Activated naive CD4-positive, alpha-beta T cell treated with anti-CD3 and anti-CD28 coated beads, Interleukin-2, amount 50 U/mL, for 24 hours (primary cell): ENCODE results near the gene F2RL2.
A peak's percentile ranks its signal among the peaks of the same experiment; 100 is the strongest.

Source experiments
- H3K27ac Mint-ChIP-seq: one replicate; pipeline ENCODE4 v1.8.0; 2021; ENCODE audit warnings: mild to moderate bottlenecking, mixed read lengths
- H3K27me3 Mint-ChIP-seq: one replicate; pipeline ENCODE4 v1.8.0; 2021; ENCODE audit warnings: mixed read lengths
- H3K36me3 Mint-ChIP-seq: one replicate; pipeline ENCODE4 v1.8.0; 2021; ENCODE audit warnings: mixed read lengths
- H3K4me1 Mint-ChIP-seq: one replicate; pipeline ENCODE4 v1.8.0; 2021; ENCODE audit warnings: mixed read lengths
- H3K4me3 Mint-ChIP-seq: one replicate; pipeline ENCODE4 v1.8.0; 2021; ENCODE audit warnings: mild to moderate bottlenecking, mixed read lengths
- H3K9me3 Mint-ChIP-seq: one replicate; pipeline ENCODE4 v1.8.0; 2021; ENCODE audit warnings: mixed read lengths

Gene F2RL2

GRCh38 chr5:76641514-76642120 lies 18.4 kb upstream of the F2RL2 start:
- no peak overlapping the region for H3K4me3 Mint-ChIP-seq
- no peaks in the 10 kb centered on the region for H3K27me3 Mint-ChIP-seq
- H3K4me1 Mint-ChIP-seq, result peaks cover 7% of the 10 kb centered on the region
- H3K9me3 Mint-ChIP-seq, result no peaks in the 10 kb centered on the region
- H3K36me3 Mint-ChIP-seq, result peaks cover 32% of the 10 kb centered on the region
- no peak overlapping the region for H3K27ac Mint-ChIP-seq

GRCh38 chr5:76638479-76638878 lies 15.3 kb upstream of the F2RL2 start:
- Mint-ChIP-seq H3K4me3 (no peak overlapping the region), H3K9me3 (no peaks in the 10 kb centered on the region), H3K27ac (peak overlapping the region; percentile 63), H3K4me1 (peaks cover 7% of the 10 kb centered on the region), H3K27me3 (no peaks in the 10 kb centered on the region), H3K36me3 (peaks cover 31% of the 10 kb centered on the region)

GRCh38 chr5:76637490-76637889 lies 14.3 kb upstream of the F2RL2 start:
- no peak overlapping the region for H3K27ac Mint-ChIP-seq
- H3K27me3 Mint-ChIP-seq, result no peaks in the 10 kb centered on the region
- H3K4me3 Mint-ChIP-seq, result no peak overlapping the region
- H3K36me3 Mint-ChIP-seq, result peaks cover 25% of the 10 kb centered on the region
- H3K9me3 Mint-ChIP-seq, result no peaks in the 10 kb centered on the region
- peaks cover 7% of the 10 kb centered on the region for H3K4me1 Mint-ChIP-seq

- no peaks in the 10 kb centered on the region for H3K27me3 Mint-ChIP-seq
- H3K4me3 Mint-ChIP-seq, result no peak overlapping the region
- H3K4me1 Mint-ChIP-seq, result peaks cover 4% of the 10 kb centered on the region
- H3K36me3 Mint-ChIP-seq, result peaks cover 29% of the 10 kb centered on the region
- no peak overlapping the region for H3K27ac Mint-ChIP-seq
- H3K9me3 Mint-ChIP-seq, result no peaks in the 10 kb centered on the region
Measured at GRCh38 chr5:76634661-76635060, 11.5 kb upstream of the F2RL2 start.

- Mint-ChIP-seq H3K4me3 (no peak overlapping the region), H3K9me3 (no peaks in the 10 kb centered on the region), H3K27me3 (no peaks in the 10 kb centered on the region), H3K36me3 (peaks cover 24% of the 10 kb centered on the region), H3K4me1 (peaks cover 20% of the 10 kb centered on the region), H3K27ac (no peak overlapping the region)
Measured at GRCh38 chr5:76626738-76627137, 3.5 kb upstream of the F2RL2 start.

GRCh38 chr5:76625087-76625815 lies 2.0 kb upstream of the F2RL2 start:
- Mint-ChIP-seq H3K27me3 (no peaks in the 10 kb centered on the region), H3K27ac (peak overlapping the region; percentile 21), H3K36me3 (peaks cover 21% of the 10 kb centered on the region), H3K9me3 (no peaks in the 10 kb centered on the region), H3K4me1 (peaks cover 20% of the 10 kb centered on the region), H3K4me3 (no peak overlapping the region)

- Mint-ChIP-seq H3K4me1 (peaks cover 17% of the 10 kb centered on the region), H3K4me3 (no peak overlapping the region), H3K36me3 (peaks cover 18% of the 10 kb centered on the region), H3K27me3 (no peaks in the 10 kb centered on the region), H3K9me3 (no peaks in the 10 kb centered on the region), H3K27ac (no peak overlapping the region)
Measured at GRCh38 chr5:76622076-76622475, 1.1 kb downstream of the F2RL2 start.

GRCh38 chr5:76620166-76620565 lies 3.0 kb downstream of the F2RL2 start:
- H3K9me3 Mint-ChIP-seq, result no peaks in the 10 kb centered on the region
- H3K4me3 Mint-ChIP-seq, result no peak overlapping the region
- no peaks in the 10 kb centered on the region for H3K27me3 Mint-ChIP-seq
- no peak overlapping the region for H3K27ac Mint-ChIP-seq
- H3K4me1 Mint-ChIP-seq, result peaks cover 2% of the 10 kb centered on the region
- H3K36me3 Mint-ChIP-seq, result peaks cover 14% of the 10 kb centered on the region

GRCh38 chr5:76617675-76618074 lies 5.5 kb downstream of the F2RL2 start:
- Mint-ChIP-seq H3K36me3 (peaks cover 16% of the 10 kb centered on the region), H3K27ac (no peak overlapping the region)

GRCh38 chr5:76617229-76617628 lies 6.0 kb downstream of the F2RL2 start:
- Mint-ChIP-seq H3K4me1 (no peaks in the 10 kb centered on the region), H3K9me3 (no peaks in the 10 kb centered on the region), H3K27me3 (no peaks in the 10 kb centered on the region), H3K36me3 (peaks cover 19% of the 10 kb centered on the region), H3K4me3 (no peak overlapping the region), H3K27ac (no peak overlapping the region)

More at GRCh38 chr5:76617675-76618074, 5.5 kb downstream of the F2RL2 start:
- no peaks in the 10 kb centered on the region for H3K9me3 Mint-ChIP-seq
- H3K27me3 Mint-ChIP-seq, result no peaks in the 10 kb centered on the region
- no peaks in the 10 kb centered on the region for H3K4me1 Mint-ChIP-seq
- no peak overlapping the region for H3K4me3 Mint-ChIP-seq

GRCh38 chr5:76616206-76616605 lies 7.0 kb downstream of the F2RL2 start:
- H3K27ac Mint-ChIP-seq, result no peak overlapping the region

GRCh38 chr5:76615759-76616158 lies 7.4 kb downstream of the F2RL2 start:
- no peak overlapping the region for H3K4me3 Mint-ChIP-seq
- no peak overlapping the region for H3K27ac Mint-ChIP-seq
- no peaks in the 10 kb centered on the region for H3K4me1 Mint-ChIP-seq
- H3K36me3 Mint-ChIP-seq, result peaks cover 23% of the 10 kb centered on the region
- H3K9me3 Mint-ChIP-seq, result no peaks in the 10 kb centered on the region
- H3K27me3 Mint-ChIP-seq, result no peaks in the 10 kb centered on the region

More at GRCh38 chr5:76616206-76616605, 7.0 kb downstream of the F2RL2 start:
- no peaks in the 10 kb centered on the region for H3K4me1 Mint-ChIP-seq
- H3K4me3 Mint-ChIP-seq, result no peak overlapping the region
- H3K9me3 Mint-ChIP-seq, result no peaks in the 10 kb centered on the region
- no peaks in the 10 kb centered on the region for H3K27me3 Mint-ChIP-seq
- peaks cover 21% of the 10 kb centered on the region for H3K36me3 Mint-ChIP-seq

- H3K36me3 Mint-ChIP-seq, result peaks cover 20% of the 10 kb centered on the region
- no peaks in the 10 kb centered on the region for H3K9me3 Mint-ChIP-seq
- H3K4me1 Mint-ChIP-seq, result peaks cover 4% of the 10 kb centered on the region
- no peak overlapping the region for H3K27ac Mint-ChIP-seq
- H3K27me3 Mint-ChIP-seq, result no peaks in the 10 kb centered on the region
- no peak overlapping the region for H3K4me3 Mint-ChIP-seq
Measured at GRCh38 chr5:76612942-76613341, 10.3 kb downstream of the F2RL2 start.

GRCh38 chr5:76610196-76610595 lies 13.0 kb downstream of the F2RL2 start:
- Mint-ChIP-seq H3K9me3 (no peaks in the 10 kb centered on the region), H3K36me3 (peaks cover 16% of the 10 kb centered on the region), H3K27ac (peak overlapping the region; percentile 80), H3K27me3 (no peaks in the 10 kb centered on the region), H3K4me1 (peaks cover 8% of the 10 kb centered on the region), H3K4me3 (no peak overlapping the region)

GRCh38 chr5:76608833-76609232 lies 14.4 kb downstream of the F2RL2 start:
- no peak overlapping the region for H3K4me3 Mint-ChIP-seq
- peaks cover 8% of the 10 kb centered on the region for H3K4me1 Mint-ChIP-seq
- no peaks in the 10 kb centered on the region for H3K9me3 Mint-ChIP-seq
- peaks cover 24% of the 10 kb centered on the region for H3K36me3 Mint-ChIP-seq
- no peaks in the 10 kb centered on the region for H3K27me3 Mint-ChIP-seq
- no peak overlapping the region for H3K27ac Mint-ChIP-seq

- no peaks in the 10 kb centered on the region for H3K27me3 Mint-ChIP-seq
- H3K27ac Mint-ChIP-seq, result no peak overlapping the region
- peaks cover 23% of the 10 kb centered on the region for H3K36me3 Mint-ChIP-seq
- H3K4me3 Mint-ChIP-seq, result peak overlapping the region; percentile 23
- H3K9me3 Mint-ChIP-seq, result no peaks in the 10 kb centered on the region
- peaks cover 8% of the 10 kb centered on the region for H3K4me1 Mint-ChIP-seq
Measured at GRCh38 chr5:76607353-76607871, 15.8 kb downstream of the F2RL2 start.
